NCI-H82 treated with DMSO at 0.1 percent for 48 hours (cell line): Measurements from ENCODE around the gene ZNF76.
A peak's percentile ranks its signal among the peaks of the same experiment; 100 is the strongest.

ENCODE experiments used
- DNase-seq: peaks from one replicate; lab custom pipeline; 2025; ENCODE audit not compliant: unreplicated experiment; lab: John Stamatoyannopoulos, UW

The ZNF76 gene

GRCh38 chr6:35265523-35265922, 6.0 kb downstream of the ZNF76 start:
- DNase-seq, result no peak

DNA sequence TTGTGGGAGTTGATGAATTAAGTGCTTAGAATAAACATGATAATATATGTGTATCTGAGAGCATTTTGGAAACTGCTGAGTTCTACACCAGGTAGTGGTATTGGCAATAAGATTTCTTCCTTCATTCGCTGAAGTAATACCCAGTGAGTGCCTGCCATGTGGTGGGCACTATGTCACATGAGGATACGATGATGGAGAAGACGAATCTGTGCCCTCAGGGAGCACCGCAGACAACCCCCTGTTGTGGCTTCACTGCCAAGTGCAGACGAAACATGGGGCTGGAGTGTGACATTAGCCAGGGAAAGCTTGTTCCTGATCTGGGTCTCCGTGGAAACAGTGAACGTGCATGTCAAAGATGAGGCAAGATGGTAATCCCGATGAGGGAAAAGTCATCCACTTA, 7.9 kb downstream of the ZNF76 start:
- DNase-seq, result no peak

DNA sequence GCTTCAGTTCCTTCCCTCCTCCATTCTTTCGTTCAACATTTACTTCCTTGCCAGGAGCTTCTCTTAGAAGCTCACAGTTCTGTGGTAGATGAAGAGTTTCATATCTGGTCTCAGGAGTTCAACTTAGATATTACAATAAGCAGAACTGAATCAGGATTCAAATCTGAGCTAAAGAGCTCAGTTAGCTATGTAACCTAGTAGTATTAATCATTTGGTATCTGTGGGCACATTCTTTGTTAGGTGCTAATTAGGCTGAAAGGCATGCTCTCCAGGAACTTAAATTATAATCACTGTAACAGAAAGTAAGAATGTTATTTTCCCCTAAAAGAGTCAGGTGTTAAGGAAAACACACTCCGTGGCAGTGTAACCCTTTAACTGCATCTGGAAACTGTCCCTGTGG, 8.4 kb downstream of the ZNF76 start:
- no peak for DNase-seq

GRCh38 chr6:35272005-35272404, 12.5 kb downstream of the ZNF76 start:
- DNase-seq, result no peak

DNA sequence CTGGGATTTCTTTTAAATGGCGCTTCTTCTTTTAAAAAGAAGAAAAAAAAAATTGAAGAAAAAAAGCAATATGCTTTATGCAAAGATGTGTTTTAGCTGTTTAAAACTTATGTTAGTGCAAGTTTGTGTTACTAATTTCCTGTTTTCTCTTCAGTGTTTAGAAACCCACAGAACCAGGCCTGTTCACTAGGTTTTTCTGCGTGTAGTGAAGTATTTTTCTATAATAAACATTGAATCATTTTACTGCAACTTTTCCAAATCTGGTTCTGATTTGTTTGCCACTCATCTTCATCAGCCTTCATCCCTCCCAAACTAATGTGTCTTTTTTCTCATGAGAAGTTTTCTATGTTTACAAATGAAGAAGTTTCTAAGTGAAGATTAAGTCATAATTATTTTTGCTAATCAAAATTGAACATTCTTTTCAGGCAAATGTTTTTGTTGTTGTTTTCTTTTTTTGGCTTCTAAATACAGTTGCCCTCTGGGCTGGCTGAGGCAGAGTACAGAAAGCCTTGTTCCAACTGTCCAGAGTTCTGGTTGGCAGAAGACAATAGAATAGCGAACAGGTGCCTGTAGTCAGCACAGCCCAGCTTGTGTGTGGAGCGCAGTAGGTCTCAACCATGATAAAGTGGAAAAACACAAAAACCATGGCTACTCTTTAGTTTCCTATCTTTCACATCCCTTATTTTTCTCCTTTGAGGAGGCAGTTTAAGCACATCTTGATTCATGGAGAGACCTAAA, 14.5 kb downstream of the ZNF76 start:
- DNase-seq, result no peak

- DNase-seq, result no peak
Observed at GRCh38 chr6:35275744-35276260, 16.3 kb downstream of the ZNF76 start.

GRCh38 chr6:35278708-35279107, 19.2 kb downstream of the ZNF76 start:
- no peak for DNase-seq

DNA sequence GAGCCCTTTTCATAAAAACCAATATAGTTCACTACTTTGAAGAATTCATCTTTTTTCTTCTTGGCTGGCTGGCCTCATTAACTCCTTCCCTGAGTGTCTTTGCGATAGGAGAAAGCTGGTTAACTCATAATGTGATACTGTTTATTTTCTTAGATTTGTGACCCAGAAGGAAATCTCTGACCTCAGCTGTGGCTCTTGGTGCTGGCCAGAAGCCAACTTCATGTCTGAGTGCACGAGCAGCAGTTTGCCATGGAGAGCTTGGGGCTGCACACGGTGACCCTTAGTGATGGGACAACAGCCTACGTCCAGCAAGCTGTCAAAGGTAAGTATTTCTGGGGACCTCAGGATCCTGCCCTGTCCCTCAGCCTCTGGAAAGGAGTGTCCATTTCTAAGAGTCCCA, 21.4 kb downstream of the ZNF76 start:
- no peak for DNase-seq

GRCh38 chr6:35282472-35282871, 22.9 kb downstream of the ZNF76 start:
- no peak for DNase-seq

GRCh38 chr6:35283361-35283760, 23.8 kb downstream of the ZNF76 start:
- no peak for DNase-seq

- no peak for DNase-seq
Observed at GRCh38 chr6:35287671-35288396, 28.3 kb downstream of the ZNF76 start.

- DNase-seq, result no peak
Observed at GRCh38 chr6:35288834-35289233, 29.3 kb downstream of the ZNF76 start.

- DNase-seq, result no peak
Observed at GRCh38 chr6:35291491-35291890, 32.0 kb downstream of the ZNF76 start.

GRCh38 chr6:35292494-35292893, 33.0 kb downstream of the ZNF76 start:
- no peak for DNase-seq

- no peak for DNase-seq
Observed at GRCh38 chr6:35293681-35294080, 34.1 kb downstream of the ZNF76 start.

- DNase-seq, result peak; percentile 17
Observed at GRCh38 chr6:35294308-35294945, 34.9 kb downstream of the ZNF76 start.

DNA sequence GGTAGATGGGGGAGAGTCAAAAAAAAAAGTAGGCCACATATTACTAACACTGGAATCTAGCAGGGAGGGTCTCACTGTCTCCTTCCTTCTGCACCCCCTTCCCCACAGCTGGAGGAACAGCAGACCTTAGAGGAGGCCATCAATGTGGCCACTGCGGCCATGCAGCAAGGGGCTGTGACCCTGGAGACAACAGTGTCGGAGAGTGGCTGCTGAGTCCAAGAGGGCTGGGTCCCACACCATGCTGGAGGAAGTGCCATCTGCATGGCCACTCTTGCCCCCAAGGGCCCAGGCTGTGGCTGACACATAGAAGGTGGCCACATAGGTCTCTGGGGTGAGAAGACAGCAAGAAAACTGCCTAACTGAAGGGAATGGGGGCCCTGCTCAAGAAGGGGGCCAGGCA, 35.5 kb downstream of the ZNF76 start:
- DNase-seq, result no peak

DNA sequence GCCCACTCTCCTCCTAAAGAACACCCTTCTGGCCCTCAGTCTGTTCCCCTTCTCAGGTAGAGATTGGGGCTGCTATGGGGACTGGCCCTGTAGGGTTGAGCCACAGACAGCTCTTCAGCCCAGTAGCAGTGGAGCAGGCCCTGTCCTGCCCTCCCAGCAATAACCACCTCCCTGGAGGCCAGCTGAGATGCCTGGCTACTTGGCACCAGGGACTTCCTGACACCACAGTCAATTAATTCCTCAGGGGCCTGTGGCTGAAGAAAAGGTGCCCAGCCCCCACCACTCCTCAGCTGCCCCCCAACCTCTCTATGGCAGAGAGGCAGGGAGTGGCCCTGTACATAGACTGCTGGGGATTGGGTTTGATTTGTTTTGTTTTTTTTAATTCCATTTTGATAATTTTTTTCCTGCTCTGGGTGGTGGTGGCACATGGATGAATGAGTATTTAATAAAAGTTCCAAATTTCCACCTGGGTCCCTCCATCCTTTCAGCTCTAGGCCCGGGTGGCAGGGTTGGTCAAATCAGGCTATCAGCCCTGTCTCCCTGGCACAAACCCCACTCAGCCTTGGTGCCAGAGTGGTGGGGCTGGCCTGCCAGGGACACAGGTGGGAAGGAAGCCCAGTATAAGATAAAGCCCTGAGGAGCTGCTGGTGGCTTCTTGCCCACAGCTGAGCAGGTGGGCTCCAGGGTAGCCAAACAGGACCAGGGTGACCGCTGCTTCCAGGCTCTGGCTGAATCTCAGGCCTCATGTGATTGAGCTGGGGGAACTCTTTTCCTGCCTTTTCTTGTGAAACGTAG, 36.2 kb downstream of the ZNF76 start:
- no peak for DNase-seq

DNA sequence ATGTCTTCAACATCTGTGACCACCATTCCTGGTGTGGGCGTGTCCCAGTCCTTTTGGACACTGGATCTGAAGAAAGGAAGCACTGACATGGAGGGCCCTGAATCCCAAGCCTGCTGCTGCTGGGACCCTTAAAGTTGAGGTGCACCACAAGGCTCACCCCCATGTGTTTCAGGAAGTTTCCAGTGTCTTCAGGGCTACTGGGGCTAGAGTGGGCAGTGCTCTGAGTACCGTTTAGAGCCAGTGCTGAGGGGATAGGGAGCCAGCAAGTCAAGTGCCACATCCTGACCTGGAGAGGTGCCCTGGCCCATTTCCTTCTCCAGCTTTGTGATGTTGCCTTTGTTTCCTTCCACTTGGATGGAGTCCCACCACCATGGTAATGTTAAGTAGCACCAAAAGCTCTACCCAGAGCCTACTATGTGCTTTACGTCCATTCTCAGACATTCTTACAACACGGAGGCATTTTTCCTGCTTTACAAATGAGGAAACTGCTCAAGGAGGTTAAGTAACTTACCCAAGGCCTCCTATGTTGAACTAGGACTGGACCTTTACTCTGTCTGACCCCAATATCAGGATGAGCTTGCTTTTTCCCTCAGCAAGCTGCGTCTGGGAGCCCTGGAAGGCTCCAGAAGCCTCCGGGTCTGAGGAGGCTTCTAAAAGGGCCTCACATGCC, 37.5 kb downstream of the ZNF76 start:
- no peak for DNase-seq

DNA sequence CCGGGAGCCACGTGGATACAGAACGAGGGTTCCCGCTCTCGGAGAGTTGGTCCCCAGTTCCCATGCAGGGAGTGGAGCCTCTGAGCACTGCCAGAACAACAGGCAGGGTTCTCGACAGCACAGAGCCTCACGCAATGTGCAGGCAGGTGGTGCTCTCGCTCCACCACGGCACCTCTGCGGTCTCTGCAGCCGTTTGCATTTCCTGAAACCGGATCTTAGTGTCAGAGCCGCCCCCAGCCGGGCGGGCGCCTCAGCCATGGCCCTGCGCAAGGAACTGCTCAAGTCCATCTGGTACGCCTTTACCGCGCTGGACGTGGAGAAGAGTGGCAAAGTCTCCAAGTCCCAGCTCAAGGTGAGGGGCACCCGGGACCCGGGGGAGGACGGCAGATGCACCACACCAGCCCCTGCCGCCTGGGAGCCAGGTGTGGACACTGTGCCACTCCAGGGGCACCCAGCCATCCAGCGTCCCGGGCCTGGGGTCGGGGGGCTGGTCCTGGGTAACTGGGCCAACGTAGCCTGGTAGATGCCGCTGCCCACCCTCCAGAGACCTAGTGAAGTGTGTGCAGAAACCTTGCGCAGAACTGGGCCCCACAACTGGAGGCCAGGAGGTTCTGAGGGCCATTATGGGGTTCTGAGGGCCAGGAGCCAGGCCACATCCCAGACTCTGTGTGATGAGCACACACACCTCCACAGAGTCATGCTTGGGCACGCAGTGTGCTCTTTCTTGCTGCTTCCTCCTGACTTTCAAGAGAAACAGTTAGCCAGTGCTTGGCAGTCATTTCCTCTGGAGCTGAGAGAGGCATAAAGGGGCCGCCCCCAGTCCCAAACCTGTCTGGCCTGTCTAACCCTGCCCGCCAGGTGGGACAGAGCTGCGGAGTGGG, 38.3 kb downstream of the ZNF76 start, which contains the start of gene DEF6:
TSS of gene DEF6 (plus strand) at position 218 of the 881 bp plus-strand sequence. CDS start at position 257, 39 bp downstream.
- DNase-seq, result peak; percentile 56
